Subcutaneous adipose tissue (tissue), 4 donors: ENCODE measurements around the gene TPO. TPM values are rescaled to one million over a fixed set of nuclear protein-coding genes. Genes with fewer than 3 reads are reported as not detected.

Experiments
- CTCF ChIP-seq: fragments of 450-650 bp; IDR thresholded peaks from one replicate; pipeline ENCODE4 v1.5.1; 2016; ENCODE audit warnings: low read depth, mild to moderate bottlenecking, control low read depth, antibody characterized with exemption, moderate library complexity
- total RNA-seq, 4 donors: library from RNA; depleted of rRNA; stranded (reverse); fragments of >200 nt; gene quantifications; one replicate each; pipeline ENCODE4 v1.1.0, GENCODE V29; 2016

The TPO gene
- total RNA-seq, 4 donors from 2014 or later, result 5.9 to 22.2 (median 15.4) TPM

GRCh38 chr2:1521878-1522830 lies 108.9 kb downstream of the TPO start:
- TF ChIP-seq CTCF, result no peak

- no peak for TF ChIP-seq CTCF
These were observed 114.1 kb downstream of the TPO start for GRCh38 chr2:1527153-1527992.

GRCh38 chr2:1528273-1529064 lies 115.2 kb downstream of the TPO start:
- TF ChIP-seq CTCF, result no peak

GRCh38 chr2:1538663-1539062 lies 125.4 kb downstream of the TPO start:
- TF ChIP-seq CTCF, result no peak

- TF ChIP-seq CTCF, result no peak
These were observed 126.2 kb downstream of the TPO start for GRCh38 chr2:1539441-1539840.

- no peak for TF ChIP-seq CTCF
These were observed 126.7 kb downstream of the TPO start for GRCh38 chr2:1539973-1540372.
